IPS-18c (cell line): ENCODE measurements around the gene PCSK2.

Experiments
- H3K4me3 ChIP-seq: 2 replicates; pipeline ENCODE4 v1.7.0; 2013; ENCODE audit warnings: low read depth, mild to moderate bottlenecking, low read length, moderate library complexity; ENCODE audit not compliant: insufficient read depth
- H3K9me3 ChIP-seq: one replicate; pipeline ENCODE4 v1.6.1; 2013; ENCODE audit warnings: mild to moderate bottlenecking, low read length, moderate library complexity; ENCODE audit not compliant: control insufficient read depth, insufficient read depth

The PCSK2 gene

GRCh38 chr20:17446171-17446570, 219.3 kb downstream of the PCSK2 start:
- no peaks in the 10 kb centered on the region for H3K9me3 ChIP-seq
- H3K4me3 ChIP-seq = no peak overlapping the region

GRCh38 chr20:17448071-17448470, 221.2 kb downstream of the PCSK2 start:
- Histone ChIP-seq H3K9me3 (no peaks in the 10 kb centered on the region), H3K4me3 (no peak overlapping the region)

- Histone ChIP-seq H3K9me3 (no peaks in the 10 kb centered on the region), H3K4me3 (no peak overlapping the region)
These were observed 222.2 kb downstream of the PCSK2 start for GRCh38 chr20:17449031-17449430.

GRCh38 chr20:17452441-17452840, 225.6 kb downstream of the PCSK2 start:
- H3K9me3 ChIP-seq = no peaks in the 10 kb centered on the region
- H3K4me3 ChIP-seq = no peak overlapping the region

- Histone ChIP-seq H3K4me3 (no peak overlapping the region), H3K9me3 (no peaks in the 10 kb centered on the region)
These were observed 226.8 kb downstream of the PCSK2 start for GRCh38 chr20:17453592-17453991.

- Histone ChIP-seq H3K4me3 (no peak overlapping the region), H3K9me3 (no peaks in the 10 kb centered on the region)
These were observed 229.4 kb downstream of the PCSK2 start for GRCh38 chr20:17456279-17456678.

GRCh38 chr20:17457079-17457478, 230.2 kb downstream of the PCSK2 start:
- no peaks in the 10 kb centered on the region for H3K9me3 ChIP-seq
- no peak overlapping the region for H3K4me3 ChIP-seq

- no peak overlapping the region for H3K4me3 ChIP-seq
- no peaks in the 10 kb centered on the region for H3K9me3 ChIP-seq
These were observed 230.8 kb downstream of the PCSK2 start for GRCh38 chr20:17457588-17458190.

- H3K4me3 ChIP-seq = no peak overlapping the region
- H3K9me3 ChIP-seq = no peaks in the 10 kb centered on the region
These were observed 233.3 kb downstream of the PCSK2 start for GRCh38 chr20:17460119-17460518.

- Histone ChIP-seq H3K4me3 (no peak overlapping the region), H3K9me3 (no peaks in the 10 kb centered on the region)
These were observed 235.1 kb downstream of the PCSK2 start for GRCh38 chr20:17461941-17462340.

- no peak overlapping the region for H3K4me3 ChIP-seq
- no peaks in the 10 kb centered on the region for H3K9me3 ChIP-seq
These were observed 236.9 kb downstream of the PCSK2 start for GRCh38 chr20:17463711-17464110.

GRCh38 chr20:17465236-17465635, 238.4 kb downstream of the PCSK2 start:
- Histone ChIP-seq H3K4me3 (no peak overlapping the region), H3K9me3 (no peaks in the 10 kb centered on the region)

GRCh38 chr20:17466641-17467040, 239.8 kb downstream of the PCSK2 start:
- Histone ChIP-seq H3K9me3 (no peaks in the 10 kb centered on the region), H3K4me3 (no peak overlapping the region)

- no peak overlapping the region for H3K4me3 ChIP-seq
These were observed 240.3 kb downstream of the PCSK2 start for GRCh38 chr20:17467120-17467655.

GRCh38 chr20:17468073-17468840, 241.4 kb downstream of the PCSK2 start:
- H3K4me3 ChIP-seq = no peak overlapping the region
- H3K9me3 ChIP-seq = no peaks in the 10 kb centered on the region

More at GRCh38 chr20:17467120-17467655, 240.3 kb downstream of the PCSK2 start:
- H3K9me3 ChIP-seq = no peaks in the 10 kb centered on the region

- no peaks in the 10 kb centered on the region for H3K9me3 ChIP-seq
These were observed 242.6 kb downstream of the PCSK2 start for GRCh38 chr20:17469246-17470030.

GRCh38 chr20:17470521-17470920, 243.7 kb downstream of the PCSK2 start:
- H3K4me3 ChIP-seq = no peak overlapping the region
- H3K9me3 ChIP-seq = no peaks in the 10 kb centered on the region

More at GRCh38 chr20:17469246-17470030, 242.6 kb downstream of the PCSK2 start:
- no peak overlapping the region for H3K4me3 ChIP-seq

GRCh38 chr20:17470973-17471372, 244.1 kb downstream of the PCSK2 start:
- no peak overlapping the region for H3K4me3 ChIP-seq
- no peaks in the 10 kb centered on the region for H3K9me3 ChIP-seq
